Ascending aorta (tissue), 2 donors: ENCODE measurements around the gene TRPM3. TPM values are rescaled to one million over a fixed set of nuclear protein-coding genes. Genes with fewer than 3 reads are reported as not detected.

ENCODE experiments used
- DNase-seq, 2 donors: peaks; one replicate each; pipeline ENCODE4 v3.0.0-alpha.2; 2019; ENCODE audit warnings: low spot score in 2 of 2
- H3K27ac ChIP-seq, 2 donors: fragments of 200-600 bp; sonication (generic); one replicate each; pipeline ENCODE4 v1.5.1; 2016 to 2017; ENCODE audit warnings: mild to moderate bottlenecking in 1 of 2
- H3K27me3 ChIP-seq: fragments of 200-600 bp; sonication (generic); one replicate; pipeline ENCODE4 v1.5.1; 2017
- H3K36me3 ChIP-seq, 2 donors: fragments of 200-600 bp; sonication (generic); one replicate each; pipeline ENCODE4 v1.5.1; 2016
- H3K4me1 ChIP-seq, 2 donors: fragments of 200-600 bp; sonication (generic); one replicate each; pipeline ENCODE4 v1.5.1; 2016 to 2017; ENCODE audit warnings: mild to moderate bottlenecking in 1 of 2
- H3K4me3 ChIP-seq, 2 donors: fragments of 200-600 bp; sonication (generic); one replicate each; pipeline ENCODE4 v1.5.1; 2016 to 2017; ENCODE audit warnings: mild to moderate bottlenecking in 1 of 2
- H3K9me3 ChIP-seq, 2 donors: fragments of 200-600 bp; sonication (generic); one replicate each; pipeline ENCODE4 v1.5.1; 2016
- CTCF ChIP-seq, 3 experiments: fragments of 200-600 bp in 2 of 3; fragments of 450-650 bp in 1 of 3; sonication (generic) in 2 of 3; IDR thresholded peaks; one replicate each; pipeline ENCODE4 v1.5.1; 2016 to 2019; ENCODE audit warnings: antibody characterized with exemption in 3 of 3, mild to moderate bottlenecking in 1 of 3, moderate library complexity in 1 of 3
- intact Hi-C: fragments of 100-400 bp; cut with DNase I; formaldehyde crosslinking; loops from one replicate; pipeline ENCODE4 v1.15.1; 2023
- total RNA-seq: library from RNA; depleted of rRNA; stranded (reverse); fragments of >200 nt; gene quantifications from one replicate; pipeline ENCODE4 v1.1.0, GENCODE V29; 2016

Gene TRPM3
- total RNA-seq, 1 donor from 2014 or later, result 3.3 TPM

GRCh38 chr9:70817311-70817710 is 304.1 kb downstream of the TRPM3 start:
- no peaks in the 10 kb centered on the region for H3K36me3 ChIP-seq
- intact Hi-C loops, result no loop called here
- TF ChIP-seq CTCF (IDR thresholded peaks at IDR 0.05), result no peak
- no peaks in the 10 kb centered on the region for H3K27me3 ChIP-seq
- H3K27ac ChIP-seq, result no peak overlapping the region
- H3K9me3 ChIP-seq, result no peaks in the 10 kb centered on the region
- DNase-seq, result no peak
- no peaks in the 10 kb centered on the region for H3K4me1 ChIP-seq
- no peak overlapping the region for H3K4me3 ChIP-seq

GRCh38 chr9:70816891-70817290 is 304.5 kb downstream of the TRPM3 start:
- Histone ChIP-seq H3K4me1 (no peaks in the 10 kb centered on the region), H3K36me3 (no peaks in the 10 kb centered on the region), H3K27ac (no peak overlapping the region), H3K9me3 (no peaks in the 10 kb centered on the region), H3K27me3 (no peaks in the 10 kb centered on the region), H3K4me3 (no peak overlapping the region)
- no peak for DNase-seq
- no peak for TF ChIP-seq CTCF (IDR thresholded peaks at IDR 0.05)
- intact Hi-C loops, result no loop called here

- DNase-seq, result no peak
- Histone ChIP-seq H3K27me3 (no peaks in the 10 kb centered on the region), H3K4me1 (no peaks in the 10 kb centered on the region), H3K36me3 (no peaks in the 10 kb centered on the region), H3K9me3 (no peaks in the 10 kb centered on the region), H3K4me3 (no peak overlapping the region), H3K27ac (no peak overlapping the region)
- TF ChIP-seq CTCF (IDR thresholded peaks at IDR 0.05), result no peak
- intact Hi-C loops, result no loop called here
Measured at GRCh38 chr9:70816316-70816715, 305.1 kb downstream of the TRPM3 start.

- Histone ChIP-seq H3K27ac (no peak overlapping the region), H3K9me3 (no peaks in the 10 kb centered on the region), H3K36me3 (no peaks in the 10 kb centered on the region), H3K4me3 (no peak overlapping the region), H3K4me1 (no peaks in the 10 kb centered on the region), H3K27me3 (no peaks in the 10 kb centered on the region)
- intact Hi-C loops, result no loop called here
- DNase-seq, result no peak
- TF ChIP-seq CTCF (IDR thresholded peaks at IDR 0.05), result no peak
Measured at GRCh38 chr9:70814597-70814996, 306.8 kb downstream of the TRPM3 start.

GRCh38 chr9:70813141-70813540 is 308.3 kb downstream of the TRPM3 start:
- no peak for TF ChIP-seq CTCF (IDR thresholded peaks at IDR 0.05)
- Histone ChIP-seq H3K9me3 (no peaks in the 10 kb centered on the region), H3K36me3 (no peaks in the 10 kb centered on the region), H3K27me3 (no peaks in the 10 kb centered on the region), H3K4me3 (no peak overlapping the region), H3K27ac (no peak overlapping the region), H3K4me1 (no peaks in the 10 kb centered on the region)
- no peak for DNase-seq
- intact Hi-C loops, result no loop called here

- no peak for DNase-seq
- no peak for TF ChIP-seq CTCF (IDR thresholded peaks at IDR 0.05)
Measured at GRCh38 chr9:70811638-70812037, 309.8 kb downstream of the TRPM3 start.

More at GRCh38 chr9:70811638-70812037, 309.8 kb downstream of the TRPM3 start:
- intact Hi-C loops, result no loop called here
- H3K27ac ChIP-seq, result no peak overlapping the region
- H3K36me3 ChIP-seq, result no peaks in the 10 kb centered on the region
- H3K27me3 ChIP-seq, result no peaks in the 10 kb centered on the region
- H3K4me3 ChIP-seq, result no peak overlapping the region
- no peaks in the 10 kb centered on the region for H3K4me1 ChIP-seq
- H3K9me3 ChIP-seq, result no peaks in the 10 kb centered on the region
